Globus pallidus (tissue), 1 donor: ENCODE data around the gene ERI3.

Experiments used
- DNase-seq: peaks from one replicate; pipeline ENCODE4 v3.0.0-alpha.2; 2015; ENCODE audit warnings: low spot score

ERI3 gene

DNA sequence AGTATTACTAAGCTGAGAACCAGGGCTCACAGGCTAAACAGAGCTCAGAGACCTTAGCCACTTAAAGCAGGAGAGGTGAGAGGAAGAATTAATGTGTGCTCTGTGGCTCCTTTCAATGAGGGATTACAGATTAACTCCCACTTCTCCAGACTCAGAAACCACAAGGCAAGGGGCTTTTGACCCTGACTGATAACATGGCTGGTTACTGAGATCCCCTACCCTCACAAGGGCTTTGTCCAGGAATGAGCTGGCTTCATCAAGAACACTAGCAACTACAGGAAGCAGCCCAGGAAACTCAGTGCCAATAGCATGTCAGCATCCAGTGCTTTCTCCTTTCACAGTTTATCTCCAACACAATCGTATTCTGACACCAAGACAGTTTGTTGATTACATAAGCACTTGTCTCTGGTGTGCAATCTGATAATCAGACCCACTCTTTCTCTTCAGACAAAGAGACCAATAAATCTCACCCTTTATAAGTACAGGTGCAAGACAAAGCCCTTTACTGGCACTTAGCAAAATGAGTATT lies 38.8 kb downstream of the ERI3 start:
- DNase-seq = peak; percentile 26

DNA sequence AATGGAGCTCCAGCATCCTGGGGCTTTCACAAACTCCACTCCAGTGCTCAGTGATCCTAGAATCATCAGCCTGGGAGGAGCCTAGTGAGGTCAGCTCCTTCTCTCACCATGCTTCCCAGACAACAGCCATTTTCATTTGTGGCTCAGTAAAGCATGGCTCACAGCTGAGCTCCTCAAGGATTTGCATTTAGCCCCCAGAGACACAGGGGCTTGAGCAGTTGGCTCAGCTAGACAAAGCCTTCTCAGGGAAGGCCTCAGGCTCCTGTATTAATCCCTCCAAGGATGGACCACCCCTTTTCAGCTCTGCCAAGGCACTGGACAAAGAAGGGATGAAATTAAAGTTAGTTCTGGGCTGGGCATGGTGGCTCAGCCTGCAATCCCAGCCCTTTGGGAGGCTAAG lies 39.5 kb downstream of the ERI3 start:
- no peak for DNase-seq

DNA sequence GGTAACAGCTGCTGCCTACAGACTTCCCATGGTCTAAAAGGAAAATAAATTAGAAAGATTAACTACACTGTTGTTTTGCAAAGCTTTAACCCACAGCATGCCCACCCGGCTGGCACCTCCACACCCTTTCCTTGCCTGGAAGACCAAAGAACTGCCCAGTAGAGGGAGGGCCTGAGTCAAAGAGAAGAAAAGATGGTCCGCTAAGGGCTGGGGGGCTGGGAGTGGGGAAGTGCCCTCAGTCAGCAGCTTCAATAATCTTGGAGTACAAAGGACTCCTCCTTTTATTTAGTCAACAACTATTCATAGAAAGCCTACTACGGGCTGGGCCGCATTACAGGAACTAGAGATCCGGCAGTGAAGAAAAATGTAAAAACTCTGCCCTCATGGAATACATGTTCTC lies 40.6 kb downstream of the ERI3 start:
- DNase-seq = no peak

DNA sequence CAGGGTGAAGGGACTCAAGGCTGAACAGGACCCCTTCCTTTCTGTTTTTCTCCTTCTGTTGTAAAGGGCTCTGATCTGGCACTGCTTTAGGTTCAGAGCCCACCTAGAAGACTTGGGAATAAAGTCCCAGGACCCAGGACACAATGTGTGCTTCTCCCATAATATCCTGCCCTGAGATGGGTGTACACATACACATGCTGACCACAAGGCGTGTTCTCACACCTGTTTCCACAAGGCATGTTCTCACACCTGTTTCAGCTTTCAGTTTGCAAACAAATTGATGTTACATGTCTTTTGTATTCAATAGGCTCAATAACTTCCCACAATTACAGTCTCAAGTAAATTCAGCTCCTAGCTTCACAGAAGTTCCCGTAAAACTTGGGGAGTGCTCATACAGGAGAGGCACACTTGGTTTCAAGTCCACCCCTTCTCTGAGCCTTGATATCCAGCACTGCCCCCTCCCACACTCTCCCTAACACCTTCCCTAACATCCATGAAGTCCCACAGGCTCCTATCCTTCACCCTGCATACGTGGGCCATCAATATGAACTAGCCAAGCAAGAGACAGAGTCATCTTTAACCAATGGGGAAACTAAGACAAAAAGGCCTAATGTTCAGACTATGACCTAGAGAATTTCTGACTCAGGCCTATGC lies 41.7 kb downstream of the ERI3 start:
- no peak for DNase-seq

DNA sequence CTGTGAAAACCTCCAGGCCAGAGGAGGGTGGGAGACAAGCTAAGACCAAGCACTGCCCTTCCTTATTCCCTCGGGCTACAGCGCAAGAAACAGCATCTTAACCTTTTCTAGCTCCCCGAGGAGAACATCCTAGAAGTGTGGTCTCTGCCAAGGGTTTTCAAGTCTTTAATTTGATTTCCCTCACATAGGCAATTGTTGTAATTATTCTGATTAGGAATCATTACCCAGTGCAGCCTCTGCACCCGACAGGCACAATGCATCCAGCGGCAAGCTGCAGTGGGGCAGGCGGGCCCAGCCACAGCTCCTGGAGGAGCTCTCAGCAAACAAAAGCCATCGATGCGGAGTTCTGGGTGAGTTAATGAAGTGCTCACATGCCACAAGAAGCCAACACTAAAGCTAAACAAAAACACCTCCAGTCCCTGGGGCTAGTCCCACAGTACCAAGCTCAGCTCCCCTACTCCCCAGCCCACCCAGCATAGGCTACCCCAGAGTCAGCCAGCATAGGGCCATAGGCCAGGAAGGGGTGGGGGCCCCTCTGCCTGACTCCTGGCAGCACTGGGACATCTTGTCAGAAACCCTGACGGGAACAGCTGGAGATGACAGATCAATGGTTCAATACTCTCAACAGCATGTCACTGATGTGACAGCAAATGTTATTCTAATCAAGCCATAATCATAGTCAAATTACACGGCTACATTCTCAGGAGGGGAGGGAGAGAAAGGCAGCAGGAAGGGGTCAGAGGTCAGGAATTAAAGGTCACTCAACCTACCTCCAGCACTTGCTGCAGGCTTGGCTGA lies 42.5 kb downstream of the ERI3 start:
- no peak for DNase-seq

DNA sequence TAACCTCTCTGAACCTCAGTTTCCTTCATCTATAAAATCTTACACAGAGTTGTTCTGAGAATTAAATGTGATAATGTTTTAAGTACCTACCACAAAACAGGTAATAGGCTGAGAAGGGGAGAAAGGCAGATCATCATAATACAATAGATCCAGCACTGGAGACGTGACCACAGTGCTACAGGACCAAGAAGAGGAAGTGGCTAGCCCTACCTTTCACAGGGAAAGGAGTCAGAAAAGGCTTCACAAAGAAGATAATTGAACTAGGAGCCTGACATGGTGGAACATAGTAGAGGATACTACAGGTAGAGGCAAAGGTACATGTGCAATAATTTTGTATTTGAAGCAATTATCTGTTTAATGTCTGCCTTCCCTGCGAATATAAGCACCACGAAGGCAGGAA lies 45.1 kb downstream of the ERI3 start:
- no peak for DNase-seq

DNA sequence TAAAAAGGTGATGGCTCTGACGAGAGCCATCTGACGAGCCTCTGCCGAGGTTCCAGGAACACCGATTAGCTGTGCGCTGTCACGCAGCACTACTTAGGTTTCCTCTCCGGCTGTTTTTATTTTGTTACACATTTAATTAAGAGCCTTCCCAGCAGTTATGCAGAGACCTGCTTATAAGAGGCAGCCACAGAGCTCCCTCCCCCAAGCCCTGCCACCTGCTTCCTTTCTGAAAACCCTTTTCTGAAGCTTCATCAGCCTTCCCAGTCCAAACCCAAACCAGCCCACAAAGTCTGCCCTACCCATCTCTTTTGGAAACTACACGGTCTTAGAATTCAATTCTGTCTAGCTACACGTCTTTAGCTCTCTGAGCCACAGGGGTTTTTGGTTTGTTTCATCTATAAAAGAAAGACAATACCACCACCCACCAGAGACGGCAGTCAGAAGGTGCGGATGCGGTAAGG lies 49.1 kb downstream of the ERI3 start:
- no peak for DNase-seq

DNA sequence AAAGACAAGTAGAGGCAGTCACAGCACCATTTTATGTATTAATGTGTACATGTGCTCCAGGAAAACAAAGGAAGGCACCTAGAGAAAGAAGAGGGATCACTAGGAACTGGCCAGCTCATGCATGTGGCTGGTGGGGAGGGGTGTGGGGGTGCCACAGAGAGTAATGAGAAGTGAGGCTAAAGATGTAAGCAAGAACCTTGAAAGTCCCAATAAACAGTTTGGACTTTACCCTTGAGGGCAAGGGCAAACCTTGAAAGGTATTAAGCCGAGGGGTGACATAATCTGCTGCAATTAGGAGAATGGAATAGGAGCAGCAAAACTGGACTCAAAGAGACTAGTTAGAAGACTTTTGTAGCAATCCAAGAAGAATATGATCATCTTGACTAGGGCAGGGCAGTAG lies 51.5 kb downstream of the ERI3 start:
- DNase-seq = no peak

DNA sequence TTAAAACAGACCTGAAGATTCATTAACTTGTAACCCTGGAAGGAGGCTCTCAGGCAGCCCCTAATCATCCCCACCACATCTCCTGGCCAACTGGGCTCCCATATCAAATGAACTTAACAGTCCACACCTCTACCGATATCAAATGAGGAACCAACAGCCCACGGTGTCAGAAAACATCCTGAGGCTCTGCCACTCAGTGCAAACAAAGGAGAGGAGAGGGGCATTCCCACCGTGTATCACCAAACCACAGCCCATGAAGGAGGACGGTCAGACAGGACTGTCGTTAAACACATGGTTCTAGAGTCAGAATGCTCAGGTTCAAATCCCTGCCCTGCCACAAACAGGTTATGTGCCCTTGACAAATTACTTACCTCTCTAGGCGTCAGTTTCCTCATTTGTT lies 52.5 kb downstream of the ERI3 start:
- DNase-seq = no peak

DNA sequence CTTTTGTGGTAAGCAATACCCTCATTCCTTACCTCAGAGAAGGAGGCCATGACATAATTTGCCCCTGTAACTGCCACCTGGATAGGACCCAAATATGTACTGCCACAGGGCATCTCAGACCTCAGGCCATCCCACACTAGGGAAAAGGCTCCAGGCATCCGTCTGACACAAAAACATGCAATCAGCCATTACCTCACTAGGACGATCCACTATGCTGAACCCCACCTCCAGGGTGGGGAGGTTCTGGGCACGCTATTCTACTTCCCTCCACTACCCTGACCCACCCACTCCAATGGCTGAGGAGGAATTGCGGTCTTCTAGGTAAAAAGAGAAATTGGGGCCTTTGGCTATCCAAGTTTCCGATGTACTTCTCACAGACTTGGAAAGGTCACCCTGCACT lies 53.6 kb downstream of the ERI3 start:
- no peak for DNase-seq

DNA sequence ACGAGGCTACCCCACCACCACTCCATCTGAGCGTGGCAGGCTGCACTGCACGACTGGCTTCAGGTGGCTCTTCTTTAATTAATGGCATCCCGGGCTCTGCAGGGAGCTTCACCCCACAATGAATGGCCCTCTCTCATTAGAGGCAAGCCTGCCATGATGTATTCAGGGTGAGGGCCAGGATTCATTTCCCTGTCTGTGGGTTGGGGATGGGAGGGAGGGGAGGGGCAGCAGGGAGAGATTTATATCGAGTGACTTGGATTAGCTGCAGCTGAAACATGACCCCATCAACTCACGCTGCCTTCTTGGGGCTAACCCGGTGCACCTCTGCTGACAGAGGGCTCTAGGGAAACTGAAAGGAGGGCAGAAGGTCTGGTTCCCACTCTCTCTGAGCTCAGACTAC lies 54.2 kb downstream of the ERI3 start:
- no peak for DNase-seq

DNA sequence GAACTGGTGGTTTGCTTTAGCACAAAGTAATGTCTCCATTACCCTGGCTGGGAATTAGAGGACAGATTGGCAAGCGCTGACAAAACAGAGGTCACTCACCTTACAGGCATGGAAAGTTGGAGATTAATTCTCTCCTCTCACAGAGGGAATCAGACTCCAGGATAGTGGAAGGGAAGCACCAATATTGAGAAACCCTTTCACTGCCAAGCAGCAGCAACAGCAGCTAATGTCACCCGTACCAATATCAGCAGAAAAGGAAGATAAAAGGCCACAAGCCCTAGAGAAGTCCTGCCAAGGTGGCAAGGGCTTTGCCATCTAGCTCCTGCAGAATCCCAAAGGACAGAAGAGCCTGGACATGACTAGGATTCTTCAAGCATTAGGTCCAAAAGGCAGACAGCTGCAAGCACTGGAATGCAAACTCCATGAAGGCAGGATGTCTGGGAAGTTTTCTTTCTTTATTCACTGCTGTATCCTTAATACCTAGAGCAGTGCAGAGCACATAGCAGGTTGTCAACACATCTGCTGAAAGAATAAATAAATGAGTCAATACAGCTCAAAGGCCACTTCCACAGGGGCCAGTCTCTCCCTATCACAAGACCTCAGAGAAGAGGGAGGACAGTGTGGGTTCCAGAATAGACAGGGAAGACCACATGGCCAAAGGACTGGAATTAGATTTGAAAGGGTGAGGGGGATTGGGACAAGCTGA lies 57.2 kb downstream of the ERI3 start:
- DNase-seq = no peak

DNA sequence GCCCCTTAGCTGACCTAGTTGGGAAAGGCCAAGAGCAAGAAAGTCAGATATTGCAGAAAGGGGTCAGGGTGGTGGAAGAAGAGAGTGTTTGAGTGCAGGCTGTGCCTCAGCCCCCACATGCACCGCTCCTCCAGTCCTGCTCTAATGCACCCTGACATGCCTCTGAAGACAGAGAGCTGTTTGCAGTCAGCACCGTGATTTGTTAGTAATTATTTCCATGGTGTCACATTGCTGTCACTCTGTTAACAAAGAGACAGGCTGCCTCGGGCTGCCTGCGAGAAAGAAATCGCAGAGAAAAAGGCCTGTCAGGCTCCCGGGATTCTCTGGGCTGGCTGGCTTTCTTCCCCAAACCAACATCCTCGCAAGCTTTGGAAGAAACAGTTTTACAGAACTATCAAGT lies 58.3 kb downstream of the ERI3 start:
- DNase-seq = no peak

DNA sequence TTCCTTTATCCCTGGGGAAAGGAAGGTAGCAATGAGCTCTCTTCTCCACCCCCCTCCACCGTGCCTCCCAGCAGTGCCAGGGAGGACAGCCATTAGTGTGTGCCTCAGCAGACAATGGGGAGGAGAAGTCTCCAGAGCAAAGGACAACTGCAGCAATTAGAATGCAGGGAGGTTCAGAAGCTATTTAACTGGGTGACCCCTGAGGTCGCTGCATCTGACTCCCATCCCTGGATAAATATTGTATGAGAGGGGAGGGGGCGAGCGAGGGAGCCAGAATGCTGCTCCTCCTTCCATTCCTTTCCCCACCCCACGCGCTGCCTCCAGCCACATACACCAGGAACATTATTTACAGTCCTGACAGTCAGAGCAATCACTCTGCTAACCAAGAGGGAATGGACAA lies 59.0 kb downstream of the ERI3 start:
- no peak for DNase-seq

DNA sequence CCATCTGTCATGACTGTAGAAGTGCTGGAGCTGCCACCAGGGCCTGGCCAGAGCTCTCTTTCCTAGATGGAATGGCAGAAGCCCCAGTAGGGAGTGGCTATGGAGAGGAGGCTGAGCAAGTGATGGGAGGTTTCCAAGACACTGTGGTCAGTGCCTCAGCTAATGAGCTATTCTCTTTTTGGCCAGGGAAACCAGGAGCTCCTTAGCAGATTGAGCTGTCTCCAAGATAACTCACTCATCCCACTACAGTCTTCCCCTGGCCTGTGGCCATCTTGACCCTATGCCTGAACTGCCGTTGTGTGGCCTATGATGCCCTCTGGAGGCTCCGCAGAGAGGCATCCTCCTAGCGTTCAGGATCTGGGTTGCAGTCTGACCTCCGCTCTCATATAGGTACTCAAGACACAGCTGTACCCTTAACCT lies 60.5 kb downstream of the ERI3 start:
- peak; percentile 66 for DNase-seq

DNA sequence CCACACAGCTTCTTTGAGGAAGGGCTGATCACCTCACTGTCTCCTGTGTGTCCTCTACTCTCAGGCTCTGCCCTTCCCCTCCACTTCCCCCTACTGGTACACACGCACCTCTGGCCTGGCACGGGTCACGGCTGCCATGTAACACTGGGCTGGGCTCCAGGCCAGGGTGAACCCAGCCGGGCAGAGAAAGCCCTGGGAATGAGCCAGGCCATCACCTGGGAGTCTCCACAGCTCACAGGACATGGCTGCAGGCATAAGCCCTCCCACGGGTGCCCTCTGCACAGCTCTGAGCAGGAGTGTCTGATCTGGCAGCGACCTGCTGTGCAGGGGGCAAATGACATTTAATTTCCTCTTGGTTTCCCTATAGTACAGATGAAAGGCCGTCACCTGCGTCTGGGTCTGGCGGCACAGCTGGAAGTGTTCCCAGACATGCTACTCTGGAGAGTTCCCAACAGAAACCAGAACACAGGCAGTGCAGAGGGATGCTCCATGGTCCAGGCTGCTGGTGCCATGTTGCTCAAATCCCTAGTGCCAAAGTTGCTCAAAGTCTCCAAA lies 61.2 kb downstream of the ERI3 start:
- DNase-seq = no peak

DNA sequence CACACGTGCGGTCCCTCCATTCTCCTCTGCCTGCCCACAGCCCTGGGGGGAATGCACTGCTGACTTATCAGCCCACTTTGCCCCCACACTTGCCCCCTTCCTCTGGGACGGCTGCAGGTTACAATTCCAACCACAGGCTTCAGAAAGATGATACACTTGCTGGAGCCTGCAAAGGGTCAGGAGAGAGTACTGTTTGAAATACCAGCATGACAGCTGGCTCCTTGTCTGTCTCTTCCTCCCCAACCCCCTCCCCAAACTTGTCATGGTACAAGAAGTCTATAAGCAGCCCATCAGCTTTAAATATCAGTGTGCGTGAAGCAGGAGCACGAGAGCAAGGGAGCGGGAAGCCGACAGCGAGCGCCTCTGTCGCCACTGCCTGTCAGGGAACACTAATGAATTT lies 62.4 kb downstream of the ERI3 start:
- DNase-seq = no peak

DNA sequence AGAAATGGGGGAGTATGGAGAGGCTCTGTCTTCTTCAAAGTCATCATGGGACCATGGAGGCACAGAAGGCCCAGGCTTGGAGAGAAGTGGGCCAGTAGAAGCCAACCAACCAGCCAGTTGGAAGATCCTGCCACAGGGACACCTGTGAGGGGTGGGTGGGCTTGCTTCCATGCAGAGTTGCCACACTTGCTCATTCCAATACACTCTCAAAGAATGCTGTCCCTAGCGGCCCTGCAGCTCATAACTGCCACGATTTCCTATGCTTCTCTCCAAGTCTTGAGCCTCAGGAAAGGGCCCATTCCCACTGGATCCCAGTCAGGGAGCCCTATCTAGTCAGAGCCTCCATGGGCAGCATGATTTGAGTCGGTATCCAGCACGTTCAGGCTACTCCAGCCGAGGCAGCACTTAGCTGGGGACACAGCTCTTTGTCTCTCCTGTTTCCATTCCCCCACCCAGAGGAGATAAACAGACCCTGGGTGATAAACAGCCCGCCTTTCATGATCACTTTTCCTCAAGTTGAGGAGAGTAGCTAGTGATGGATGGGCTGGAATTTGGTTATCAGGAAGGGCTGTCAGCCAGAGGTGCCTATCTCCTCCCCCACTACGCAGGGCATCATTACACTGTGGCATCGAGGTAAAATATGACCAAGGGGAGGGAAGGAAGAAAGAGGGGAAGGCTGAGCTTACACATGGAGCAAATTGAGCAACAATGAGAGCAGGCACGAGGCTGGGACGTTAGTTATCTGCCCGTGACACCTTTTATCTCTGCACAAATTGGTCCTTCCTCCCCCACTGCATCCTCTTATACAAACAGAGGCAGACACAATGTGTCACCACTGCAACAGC lies 64.6 kb downstream of the ERI3 start:
- DNase-seq = no peak

DNA sequence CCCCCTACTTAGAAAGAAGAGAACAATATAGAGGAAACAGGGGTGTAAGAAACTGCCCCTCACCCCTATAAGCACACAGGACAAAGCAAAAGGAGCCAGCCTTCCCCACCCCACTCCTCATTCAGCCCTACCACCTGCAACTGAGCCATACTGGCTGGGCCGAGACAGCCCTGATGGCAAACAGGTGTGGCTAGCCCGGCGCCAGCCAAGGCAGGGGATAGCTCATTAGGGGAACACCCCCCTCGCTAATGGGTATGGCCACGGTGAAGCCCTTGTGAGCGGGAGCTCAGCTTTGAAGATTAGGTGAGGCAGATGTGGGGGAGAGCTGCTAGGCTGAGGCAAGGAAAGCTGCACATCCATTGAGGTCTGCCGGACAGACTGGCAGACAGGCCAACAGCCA lies 65.5 kb downstream of the ERI3 start:
- DNase-seq = no peak

DNA sequence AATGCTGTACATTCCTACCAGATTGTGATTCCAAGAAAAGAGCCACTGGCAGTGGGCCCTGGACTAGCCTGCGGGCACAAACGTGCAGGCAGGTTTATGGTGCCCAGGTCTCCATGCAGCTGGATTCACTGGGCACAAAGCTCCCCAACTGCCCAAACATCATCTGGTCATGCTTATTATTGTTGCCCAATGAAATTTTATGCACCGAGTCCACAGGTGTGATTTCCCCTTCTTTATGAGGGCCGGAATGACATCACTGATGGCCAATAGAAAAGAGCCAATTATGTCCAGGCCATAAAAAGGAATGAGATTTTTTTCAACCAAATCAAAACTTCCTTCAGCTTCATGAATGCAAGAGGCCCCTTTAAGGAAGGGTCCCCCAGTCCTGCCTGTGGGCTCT lies 66.2 kb downstream of the ERI3 start:
- no peak for DNase-seq

DNA sequence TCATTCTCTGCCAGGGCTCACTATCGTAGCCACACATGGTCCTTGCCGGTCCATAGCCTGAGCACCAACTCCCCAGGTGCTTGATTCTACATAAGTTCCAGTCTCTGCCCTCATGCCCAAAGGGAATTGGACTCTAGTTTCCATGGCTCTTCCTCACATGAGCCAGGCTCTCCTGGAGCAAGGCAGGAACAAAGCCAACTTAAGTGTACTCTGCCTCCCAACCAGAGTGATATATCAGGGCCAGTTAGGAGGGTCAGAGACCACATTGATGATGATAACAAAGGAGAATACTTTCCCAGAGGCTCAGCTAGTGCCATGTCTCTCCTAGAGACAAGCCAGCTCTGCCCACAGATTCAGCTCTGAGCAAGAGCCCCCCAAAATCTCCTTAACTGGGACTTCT lies 70.9 kb downstream of the ERI3 start:
- DNase-seq = no peak
